ENCODE data around the gene GSG1L. TPM values are rescaled to one million over a fixed set of nuclear protein-coding genes. Genes with fewer than 3 reads are reported as not detected.

The GSG1L gene
- polyA plus RNA-seq, 3 donors: 0.10 to 0.11 TPM; not detected in 1

- WGBS, 3 donors: 85 to 90% (median 89%) methylated on average over 17 of the region's 17 CpGs
- H3K27ac ChIP-seq (ENCODE audit: low read depth, low read length): no peak overlapping the region
Measured at GRCh38 chr16:27770271-27771196, 293.0 kb downstream of the GSG1L start.

- no peak overlapping the region for H3K27ac ChIP-seq (ENCODE audit: low read depth, low read length)
- WGBS, 3 donors: 89 to 94% (median 91%) methylated on average over 27 of the region's 27 CpGs
Measured at GRCh38 chr16:27769561-27770255, 293.8 kb downstream of the GSG1L start.

- WGBS, 3 donors: 88 to 93% (median 89%) methylated on average over 8 of the region's 8 CpGs
- no peak overlapping the region for H3K27ac ChIP-seq (ENCODE audit: low read depth, low read length)
Measured at GRCh38 chr16:27768651-27769272, 294.8 kb downstream of the GSG1L start.

GRCh38 chr16:27767971-27768591 lies 295.4 kb downstream of the GSG1L start:
- 90 to 98% (median 90%) methylated on average over 5 of the region's 5 CpGs for WGBS, 3 donors
- no peak overlapping the region for H3K27ac ChIP-seq (ENCODE audit: low read depth, low read length)

- H3K27ac ChIP-seq (ENCODE audit: low read depth, low read length): no peak overlapping the region
- 92 to 98% (median 96%) methylated on average over 7 of the region's 7 CpGs for WGBS, 3 donors
Measured at GRCh38 chr16:27767081-27767480, 296.4 kb downstream of the GSG1L start.

- WGBS, 3 donors: 94 to 96% (median 96%) methylated on average over 21 of the region's 21 CpGs
- no peak overlapping the region for H3K27ac ChIP-seq (ENCODE audit: low read depth, low read length)
Measured at GRCh38 chr16:27766236-27766925, 297.1 kb downstream of the GSG1L start.

- 90 to 96% (median 92%) methylated on average over 8 of the region's 8 CpGs for WGBS, 3 donors
- no peak overlapping the region for H3K27ac ChIP-seq (ENCODE audit: low read depth, low read length)
Measured at GRCh38 chr16:27764869-27765675, 298.4 kb downstream of the GSG1L start.

GRCh38 chr16:27764427-27764826 lies 299.1 kb downstream of the GSG1L start:
- 82 to 97% (median 94%) methylated on average over 3 of the region's 3 CpGs for WGBS, 3 donors
- no peak overlapping the region for H3K27ac ChIP-seq (ENCODE audit: low read depth, low read length)

- WGBS, 3 donors: 94 to 97% (median 94%) methylated on average over 3 of the region's 3 CpGs
- H3K27ac ChIP-seq (ENCODE audit: low read depth, low read length): no peak overlapping the region
Measured at GRCh38 chr16:27762441-27762840, 301.1 kb downstream of the GSG1L start.

GRCh38 chr16:27761816-27762215 lies 301.7 kb downstream of the GSG1L start:
- H3K27ac ChIP-seq (ENCODE audit: low read depth, low read length): no peak overlapping the region
- 72 to 89% (median 79%) methylated on average over 7 of the region's 7 CpGs for WGBS, 3 donors

- whole genome bisulfite sequencing, 3 donors: 91 to 97% (median 95%) methylated on average over 4 of the region's 4 CpGs
- no peak overlapping the region for H3K27ac ChIP-seq (ENCODE audit: low read depth, low read length)
Measured at GRCh38 chr16:27760789-27761176, 302.7 kb downstream of the GSG1L start.

- 58 to 84% (median 67%) methylated on average over 13 of the region's 13 CpGs for WGBS, 3 donors
- H3K27ac ChIP-seq (ENCODE audit: low read depth, low read length): no peak overlapping the region
Measured at GRCh38 chr16:27759967-27760788, 303.3 kb downstream of the GSG1L start.

- no peak overlapping the region for H3K27ac ChIP-seq (ENCODE audit: low read depth, low read length)
Measured at GRCh38 chr16:27759301-27759871, 304.1 kb downstream of the GSG1L start.

GRCh38 chr16:27758544-27758943 lies 305.0 kb downstream of the GSG1L start:
- H3K27ac ChIP-seq (ENCODE audit: low read depth, low read length): no peak overlapping the region
- WGBS, 3 donors: 74 to 100% (median 95%) methylated on average over 2 of the region's 2 CpGs

More at GRCh38 chr16:27759301-27759871, 304.1 kb downstream of the GSG1L start:
- 80 to 90% (median 81%) methylated on average over 9 of the region's 9 CpGs for WGBS, 3 donors

- no peak overlapping the region for H3K27ac ChIP-seq (ENCODE audit: low read depth, low read length)
- WGBS, 3 donors: 59 to 88% (median 64%) methylated on average over 10 of the region's 10 CpGs
Measured at GRCh38 chr16:27756206-27756970, 307.1 kb downstream of the GSG1L start.

Measured in adipose tissue (tissue), 3 donors.